Measurements from ENCODE around the gene APBB2.

APBB2 gene

DNA sequence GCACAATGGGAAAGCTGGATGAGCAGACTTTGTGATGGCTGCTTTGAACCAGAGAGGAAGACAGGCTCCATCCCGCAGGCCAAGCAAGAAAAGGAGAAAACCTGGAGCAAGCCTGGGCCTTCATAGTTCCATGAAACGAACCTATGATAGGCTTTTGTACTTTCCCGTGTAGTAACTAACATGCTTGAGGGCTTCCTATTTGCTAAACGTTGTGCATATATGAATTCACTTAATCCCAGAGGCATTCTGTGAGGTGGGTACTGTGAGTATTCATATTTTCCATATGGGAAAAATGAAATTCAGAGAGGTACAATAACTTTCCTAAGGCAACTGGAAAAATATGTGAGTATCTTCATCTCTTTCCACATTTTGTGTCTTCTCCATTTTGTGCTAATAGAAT, 13.6 kb upstream of the APBB2 start:
- no peaks in the 10 kb centered on the region for H3K36me3 Mint-ChIP-seq
- no peaks in the 10 kb centered on the region for H3K4me1 Mint-ChIP-seq
- H3K4me3 Mint-ChIP-seq: no peak overlapping the region
- no peak for DNase-seq
- no peaks in the 10 kb centered on the region for H3K9me3 Mint-ChIP-seq
- H3K27me3 Mint-ChIP-seq: peaks cover 13 to 23% of the 10 kb centered on the region in 2 donors
- H3K27ac Mint-ChIP-seq: no peak overlapping the region
- ATAC-seq (replicated peaks): no peak

DNA sequence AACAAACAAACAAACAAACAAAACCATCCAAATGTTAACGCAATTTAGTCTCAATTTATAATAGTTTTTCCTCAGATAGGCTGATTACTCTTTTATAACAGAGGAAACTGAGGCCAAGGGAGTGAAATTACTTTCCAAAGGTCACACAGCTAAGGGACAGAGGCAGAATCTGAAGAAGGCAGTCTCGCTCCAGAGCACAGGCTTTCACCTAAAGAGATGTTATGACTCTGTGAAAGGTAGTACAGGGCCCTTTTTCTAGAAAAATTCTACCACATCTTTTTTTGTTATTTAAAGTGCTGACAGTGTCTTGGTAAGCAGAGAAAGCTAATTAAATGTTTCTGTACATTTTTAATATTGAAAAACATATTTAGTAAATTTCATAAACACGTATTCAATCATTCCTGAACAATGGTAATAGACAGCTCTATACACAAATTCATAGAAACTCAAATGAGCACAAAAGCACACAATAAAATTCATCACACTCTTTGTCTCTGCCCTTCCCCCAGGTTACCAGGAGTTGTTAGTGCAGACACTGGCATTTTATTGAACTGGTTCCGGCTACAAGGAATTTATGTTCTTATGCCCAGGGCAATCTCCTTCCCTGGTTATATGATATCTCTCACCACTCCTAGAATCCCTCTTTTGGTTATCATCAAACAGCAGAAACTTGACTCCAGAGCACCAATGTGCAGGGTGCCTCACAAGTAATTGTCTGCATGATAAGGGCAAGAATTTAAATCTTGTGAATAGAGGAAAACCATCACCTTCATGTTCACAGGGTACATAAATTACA, 7.7 kb upstream of the APBB2 start:
- Mint-ChIP-seq H3K27me3 (peaks cover 33 to 39% of the 10 kb centered on the region in 2 donors), H3K4me1 (no peaks in the 10 kb centered on the region), H3K9me3 (no peaks in the 10 kb centered on the region), H3K27ac (no peak overlapping the region), H3K36me3 (no peaks in the 10 kb centered on the region), H3K4me3 (no peak overlapping the region)
- no peak for DNase-seq
- ATAC-seq (replicated peaks): no peak

- Mint-ChIP-seq H3K9me3 (no peaks in the 10 kb centered on the region), H3K4me1 (peaks cover 10 to 11% of the 10 kb centered on the region in 2 donors), H3K36me3 (no peaks in the 10 kb centered on the region), H3K27ac (no peak overlapping the region), H3K27me3 (peaks cover 49 to 59% of the 10 kb centered on the region in 2 donors), H3K4me3 (no peak overlapping the region)
- DNase-seq: no peak
- ATAC-seq (replicated peaks): no peak
These were observed 5.1 kb upstream of the APBB2 start for GRCh38 chr4:41219421-41219950.

DNA sequence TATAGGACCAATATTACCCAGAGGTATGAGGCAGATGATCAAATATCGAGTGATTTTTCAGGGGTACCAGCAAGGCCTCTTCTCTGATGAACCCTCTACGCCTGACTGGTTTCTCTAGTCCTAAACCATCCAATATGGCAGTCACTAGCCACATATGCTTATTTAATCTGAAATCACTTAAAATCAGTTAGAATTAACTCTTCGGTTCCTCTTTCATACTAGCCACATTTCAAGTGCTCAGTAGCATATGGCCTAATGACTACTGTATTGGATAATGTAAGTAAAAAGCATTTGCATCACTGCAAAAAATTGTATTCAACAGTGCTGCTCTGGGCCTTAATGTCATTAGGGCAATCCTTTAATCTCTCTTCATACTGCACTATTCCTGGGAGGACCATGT, 4.4 kb upstream of the APBB2 start:
- ATAC-seq (replicated peaks): no peak
- Mint-ChIP-seq H3K4me3 (no peak overlapping the region), H3K27me3 (peaks cover 52 to 67% of the 10 kb centered on the region in 2 donors)

GRCh38 chr4:41217374-41217773, 3.0 kb upstream of the APBB2 start:
- Mint-ChIP-seq H3K4me1 (peaks cover 13 to 21% of the 10 kb centered on the region in 2 donors), H3K27me3 (peaks cover 65 to 80% of the 10 kb centered on the region in 2 donors)

More for the DNA sequence above, 4.4 kb upstream of the APBB2 start:
- Mint-ChIP-seq H3K27ac (no peak overlapping the region), H3K36me3 (no peaks in the 10 kb centered on the region), H3K4me1 (peaks cover 10 to 15% of the 10 kb centered on the region in 2 donors), H3K9me3 (no peaks in the 10 kb centered on the region)
- no peak for DNase-seq

DNA sequence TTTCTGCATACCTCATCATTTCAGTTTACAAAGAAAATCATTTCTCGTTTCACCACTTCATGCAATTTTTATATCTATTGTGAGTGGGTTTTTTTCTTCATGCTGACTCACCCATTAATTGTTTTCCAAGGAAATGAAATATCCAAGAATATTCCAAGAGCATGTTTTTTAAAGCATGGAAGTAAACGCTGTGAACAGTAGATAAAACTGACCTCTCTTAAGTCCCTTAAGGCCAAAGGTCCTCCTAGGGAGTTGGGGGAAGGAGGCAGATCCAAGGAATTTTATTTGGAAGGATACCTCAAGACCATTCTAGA, 2.6 kb upstream of the APBB2 start:
- H3K4me1 Mint-ChIP-seq: peaks cover 13 to 21% of the 10 kb centered on the region in 2 donors
- ATAC-seq (replicated peaks) (no peak), DNase-seq (no peak)
- H3K27me3 Mint-ChIP-seq: peaks cover 67 to 84% of the 10 kb centered on the region in 2 donors
- H3K4me3 Mint-ChIP-seq: peak overlapping the region; percentile 78 to 83
- H3K27ac Mint-ChIP-seq: no peak overlapping the region
- no peaks in the 10 kb centered on the region for H3K9me3 Mint-ChIP-seq
- H3K36me3 Mint-ChIP-seq: no peaks in the 10 kb centered on the region

More at GRCh38 chr4:41217374-41217773, 3.0 kb upstream of the APBB2 start:
- Mint-ChIP-seq H3K9me3 (no peaks in the 10 kb centered on the region), H3K4me3 (no peak overlapping the region), H3K27ac (no peak overlapping the region), H3K36me3 (no peaks in the 10 kb centered on the region)
- DNase-seq: no peak
- no peak for ATAC-seq (replicated peaks)

DNA sequence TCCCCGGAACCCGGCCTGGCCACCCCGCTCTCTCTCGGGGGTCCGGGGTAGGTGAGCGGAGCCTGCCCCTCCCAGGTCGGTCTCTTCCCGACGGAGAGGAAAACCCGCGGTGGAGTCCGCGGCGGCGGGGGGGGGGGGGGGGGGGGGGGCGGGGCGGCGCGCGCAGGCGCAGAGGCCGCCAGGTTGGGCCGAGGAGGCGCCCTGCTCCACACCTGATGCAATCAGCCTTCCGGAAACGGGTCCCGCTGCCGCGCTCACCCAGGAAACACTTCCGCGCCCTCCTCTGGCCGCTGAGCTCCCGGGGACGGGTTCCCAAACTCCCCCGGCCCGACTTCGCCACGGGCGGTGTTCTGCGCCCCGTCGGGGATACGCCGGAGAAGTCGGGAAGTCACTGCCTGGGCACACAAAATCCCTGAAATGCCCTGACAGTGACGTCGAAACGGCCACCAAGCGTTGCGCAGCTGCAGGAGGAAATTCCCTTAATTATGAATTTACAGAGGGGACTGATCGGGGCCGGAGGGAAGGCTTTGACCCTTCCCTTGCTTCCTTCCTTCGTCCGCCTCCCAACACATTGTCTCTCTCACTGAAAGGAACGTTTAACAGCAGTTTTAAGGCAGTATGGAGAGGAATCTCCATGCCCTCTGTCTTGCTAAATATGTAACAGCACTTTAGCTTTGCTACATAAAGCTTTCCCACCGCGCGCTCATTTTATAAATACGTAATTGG, 2.1 kb upstream of the APBB2 start:
- ATAC-seq (replicated peaks) (peak; percentile 57 to 60), DNase-seq (peak; percentile 46)
- peaks cover 71 to 89% of the 10 kb centered on the region in 2 donors for H3K27me3 Mint-ChIP-seq
- peak overlapping the region; percentile 78 to 83 for H3K4me3 Mint-ChIP-seq
- H3K4me1 Mint-ChIP-seq: peaks cover 13 to 21% of the 10 kb centered on the region in 2 donors
- H3K27ac Mint-ChIP-seq: peak overlapping the region; percentile 2
- no peaks in the 10 kb centered on the region for H3K9me3 Mint-ChIP-seq
- H3K36me3 Mint-ChIP-seq: no peaks in the 10 kb centered on the region

- DNase-seq (no peak), ATAC-seq (replicated peaks) (no peak)
These were observed 1.6 kb upstream of the APBB2 start for GRCh38 chr4:41215969-41216293.

GRCh38 chr4:41215155-41215554, 813 bp upstream of the APBB2 start:
- Mint-ChIP-seq H3K36me3 (no peaks in the 10 kb centered on the region), H3K9me3 (no peaks in the 10 kb centered on the region), H3K27ac (no peak overlapping the region), H3K4me3 (peak overlapping the region; percentile 58 to 64), H3K4me1 (peaks cover 13 to 21% of the 10 kb centered on the region in 2 donors), H3K27me3 (peaks cover 61 to 80% of the 10 kb centered on the region in 2 donors)
- ATAC-seq (replicated peaks): no peak
- no peak for DNase-seq

More at GRCh38 chr4:41215969-41216293, 1.6 kb upstream of the APBB2 start:
- peak overlapping the region; percentile 56 to 83 for H3K4me3 Mint-ChIP-seq
- H3K9me3 Mint-ChIP-seq: no peaks in the 10 kb centered on the region
- H3K27me3 Mint-ChIP-seq: peaks cover 67 to 86% of the 10 kb centered on the region in 2 donors
- H3K36me3 Mint-ChIP-seq: no peaks in the 10 kb centered on the region
- H3K27ac Mint-ChIP-seq: no peak overlapping the region
- peaks cover 13 to 21% of the 10 kb centered on the region in 2 donors for H3K4me1 Mint-ChIP-seq

- Mint-ChIP-seq H3K36me3 (no peaks in the 10 kb centered on the region), H3K27ac (no peak overlapping the region), H3K9me3 (no peaks in the 10 kb centered on the region), H3K4me3 (peak overlapping the region; percentile 58 to 64), H3K27me3 (peaks cover 57 to 80% of the 10 kb centered on the region in 2 donors), H3K4me1 (peaks cover 13 to 21% of the 10 kb centered on the region in 2 donors)
- no peak for ATAC-seq (replicated peaks)
- no peak for DNase-seq
These were observed 444 bp upstream of the APBB2 start for GRCh38 chr4:41214825-41215146.

DNA sequence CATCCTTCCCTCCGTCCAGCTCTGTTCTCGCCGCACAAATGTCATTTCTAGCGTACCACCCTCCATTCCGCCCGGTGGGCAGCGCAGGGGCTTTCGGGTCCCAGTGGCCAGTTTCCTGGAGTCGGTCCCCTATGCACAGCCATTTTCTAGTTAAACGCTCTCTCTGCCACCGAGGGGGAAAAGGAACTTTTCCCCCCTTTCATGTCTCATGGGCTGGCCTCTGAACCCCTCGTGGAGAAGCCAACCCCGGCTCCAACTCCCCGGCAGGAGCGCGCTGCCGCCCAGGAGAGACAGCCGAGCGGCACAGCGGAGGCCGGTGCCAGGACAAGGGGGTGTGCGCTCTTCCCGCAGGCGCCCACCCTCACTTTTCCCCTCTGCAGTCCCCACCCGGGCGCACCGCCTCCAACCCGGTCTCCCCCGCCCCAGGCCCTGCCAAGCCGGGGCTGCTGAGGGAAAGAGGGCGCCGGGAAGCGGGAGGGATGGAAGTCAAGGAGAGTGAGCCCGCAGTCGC, 662 bp downstream of the APBB2 start:
- H3K9me3 Mint-ChIP-seq: no peaks in the 10 kb centered on the region
- no peak overlapping the region for H3K27ac Mint-ChIP-seq
- peaks cover 13 to 21% of the 10 kb centered on the region in 2 donors for H3K4me1 Mint-ChIP-seq
- peaks cover 55 to 82% of the 10 kb centered on the region in 2 donors for H3K27me3 Mint-ChIP-seq
- DNase-seq (no peak), ATAC-seq (replicated peaks) (peak; percentile 5 to 13)
- H3K4me3 Mint-ChIP-seq: peak overlapping the region; percentile 86 to 87
- H3K36me3 Mint-ChIP-seq: no peaks in the 10 kb centered on the region

- H3K27ac Mint-ChIP-seq: no peak overlapping the region
- H3K36me3 Mint-ChIP-seq: no peaks in the 10 kb centered on the region
- DNase-seq (no peak), ATAC-seq (replicated peaks) (no peak)
- H3K4me1 Mint-ChIP-seq: peaks cover 13 to 21% of the 10 kb centered on the region in 2 donors
- no peak overlapping the region for H3K4me3 Mint-ChIP-seq
- peaks cover 58 to 88% of the 10 kb centered on the region in 2 donors for H3K27me3 Mint-ChIP-seq
- no peaks in the 10 kb centered on the region for H3K9me3 Mint-ChIP-seq
These were observed 1.6 kb downstream of the APBB2 start for GRCh38 chr4:41212616-41213203.

DNA sequence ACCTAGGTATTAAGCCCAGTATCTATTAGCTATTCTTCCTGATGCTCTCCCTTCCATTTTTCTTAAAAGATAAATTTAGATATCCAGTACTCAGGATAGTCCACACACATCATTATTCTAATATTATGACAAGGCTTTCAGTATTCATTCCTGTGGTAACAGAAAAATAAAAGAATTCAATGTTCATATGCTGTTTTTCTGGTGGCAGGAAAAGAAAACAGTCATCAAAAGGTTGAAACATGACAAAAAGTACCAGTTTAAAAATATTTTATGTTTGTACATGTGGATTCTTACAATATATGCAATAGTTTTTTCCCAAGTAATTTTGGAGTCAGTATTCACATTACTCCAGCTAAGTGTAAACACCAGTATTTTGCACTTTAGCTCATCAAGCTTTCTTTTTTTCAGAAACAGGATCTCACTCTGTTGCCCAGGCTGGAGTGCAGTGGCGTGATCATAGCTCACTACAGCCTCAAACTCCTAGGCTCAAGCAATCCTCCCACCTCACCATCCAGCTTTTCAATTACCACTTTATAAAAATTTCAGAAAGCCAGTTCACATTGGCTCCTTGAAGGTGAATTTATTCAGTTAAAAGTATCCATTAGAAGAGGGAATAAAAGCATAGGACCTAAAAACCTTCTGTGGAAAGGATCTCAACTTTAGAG, 2.3 kb downstream of the APBB2 start:
- Mint-ChIP-seq H3K27me3 (peaks cover 53 to 87% of the 10 kb centered on the region in 2 donors), H3K36me3 (no peaks in the 10 kb centered on the region), H3K4me3 (no peak overlapping the region), H3K27ac (no peak overlapping the region), H3K4me1 (peaks cover 13 to 21% of the 10 kb centered on the region in 2 donors), H3K9me3 (no peaks in the 10 kb centered on the region)
- ATAC-seq (replicated peaks): no peak
- no peak for DNase-seq

GRCh38 chr4:41209901-41210300, 4.4 kb downstream of the APBB2 start:
- Mint-ChIP-seq H3K27me3 (peaks cover 36 to 75% of the 10 kb centered on the region in 2 donors), H3K4me1 (peaks cover 5 to 14% of the 10 kb centered on the region in 2 donors), H3K4me3 (no peak overlapping the region), H3K36me3 (no peaks in the 10 kb centered on the region), H3K9me3 (no peaks in the 10 kb centered on the region), H3K27ac (no peak overlapping the region)
- DNase-seq (no peak), ATAC-seq (replicated peaks) (no peak)

All from stimulated activated naive B cell treated with anti-CD40 and anti-IgM and Interleukin-4, amounts not matched to agents 10 μg/mL and 1 μg/mL and 100 μg/mL, for 72 hours (primary cell).